PC-3 (cell line): Measurements from ENCODE around the gene OPRL1. TPM values are rescaled to one million over a fixed set of nuclear protein-coding genes. Genes with fewer than 3 reads are reported as not detected.

ENCODE experiments used
- ATAC-seq: fragments of 200-7000 bp; cut with Tn5 transposase; 2 replicates; pipeline ENCODE4 v1.9.1; 2020; ENCODE audit warnings: mild to moderate bottlenecking, moderate library complexity
- BruUV-seq: library from RNA; stranded (reverse); fragments of 400-500 nt; replicated peaks from 2 replicates; lab custom pipeline; 2021; lab: Mats Ljungman, UMichigan
- CTCF ChIA-PET: fragments of 300-600 bp; sonication (Branson Sonifier 250); formaldehyde crosslinking; loops from one replicate; lab custom pipeline; 2022; ENCODE audit warnings: antibody characterized with exemption; lab: Charles Lee
- POLR2A ChIA-PET: fragments of 300-600 bp; sonication (Branson Sonifier 250); formaldehyde crosslinking; loops from one replicate; lab custom pipeline; 2022; ENCODE audit warnings: antibody characterized with exemption; ENCODE audit not compliant: unreplicated experiment; lab: Charles Lee
- DNase-seq: peaks from one replicate; pipeline ENCODE4 v3.0.0-alpha.2; 2015
- H2AFZ ChIP-seq: fragments of 300-600 bp; sonication (generic); 2 replicates; pipeline ENCODE4 v1.6.0; 2016; ENCODE audit warnings: antibody characterized with exemption, low read length
- H3F3A ChIP-seq: fragments of 300-600 bp; sonication (generic); one replicate; pipeline ENCODE4 v1.6.0; 2017; ENCODE audit warnings: antibody characterized with exemption, low read length, control low read depth, mild to moderate bottlenecking; ENCODE audit not compliant: unreplicated experiment
- H3K27ac ChIP-seq: fragments of 300-600 bp; sonication (generic); 2 replicates; pipeline ENCODE4 v1.5.1; 2016; ENCODE audit warnings: mild to moderate bottlenecking, low read length
- H3K27me3 ChIP-seq: fragments of 300-600 bp; sonication (generic); 2 replicates; pipeline ENCODE4 v1.6.1; 2016; ENCODE audit warnings: low read length, mixed read lengths
- H3K36me3 ChIP-seq: fragments of 300-600 bp; sonication (generic); 2 replicates; pipeline ENCODE4 v1.6.1; 2016; ENCODE audit warnings: low read depth, mixed run types, low read length, mixed read lengths
- H3K4me1 ChIP-seq: fragments of 300-600 bp; sonication (generic); 2 replicates; pipeline ENCODE4 v1.5.1; 2016; ENCODE audit warnings: low read length; ENCODE audit not compliant: insufficient read depth
- H3K4me2 ChIP-seq: fragments of 300-600 bp; sonication (generic); 2 replicates; pipeline ENCODE4 v1.6.0; 2016; ENCODE audit warnings: low read length
- H3K4me3 ChIP-seq: fragments of 300-600 bp; sonication (generic); 2 replicates; pipeline ENCODE4 v1.5.1; 2016; ENCODE audit warnings: mild to moderate bottlenecking, low read length, mixed read lengths
- H3K79me2 ChIP-seq: fragments of 300-600 bp; sonication (generic); 2 replicates; pipeline ENCODE4 v1.6.1; 2017; ENCODE audit warnings: low read length, mixed read lengths
- H3K9ac ChIP-seq: fragments of 300-600 bp; sonication (generic); 2 replicates; pipeline ENCODE4 v1.6.0; 2016; ENCODE audit warnings: mild to moderate bottlenecking, low read length
- H3K9me2 ChIP-seq: fragments of 300-600 bp; sonication (generic); replicated peaks from 2 replicates; pipeline ENCODE4 v1.6.1; 2016; ENCODE audit warnings: mixed run types, low read length, mixed read lengths
- H3K9me3 ChIP-seq: fragments of 300-600 bp; sonication (generic); 2 replicates; pipeline ENCODE4 v1.6.1; 2016; ENCODE audit warnings: low read length, mixed read lengths
- H4K20me1 ChIP-seq: fragments of 300-600 bp; sonication (generic); 2 replicates; pipeline ENCODE4 v1.6.1; 2016; ENCODE audit warnings: low read length, mixed read lengths
- EZH2 ChIP-seq: fragments of 300-600 bp; sonication (generic); IDR thresholded peaks from one replicate; pipeline ENCODE4 v1.6.1; 2017; ENCODE audit warnings: antibody characterized with exemption, mild to moderate bottlenecking, low read length; ENCODE audit not compliant: unreplicated experiment
- EZH2phosphoT487 ChIP-seq: fragments of 300-600 bp; sonication (generic); IDR thresholded peaks from 2 replicates; pipeline ENCODE4 v1.6.1; 2018; ENCODE audit warnings: mild to moderate bottlenecking, antibody characterized with exemption, low read length, borderline replicate concordance
- intact Hi-C: fragments of 100-400 bp; cut with micrococcal nuclease; formaldehyde crosslinking; loops from 2 replicates; pipeline ENCODE4 v1.9.0; 2023
- total RNA-seq: library from RNA; depleted of rRNA; stranded (reverse); fragments of >200 nt; gene quantifications from 2 replicates; pipeline ENCODE4 v1.2.3, GENCODE V29; 2014
- TF ChIP-seq, protein P1 (sequence below): fragments of 300-600 bp; sonication (generic); conservative IDR thresholded peaks from 2 replicates; pipeline ENCODE4 v1.5.1; 2017; ENCODE audit warnings: antibody characterized with exemption, low read depth, mild to moderate bottlenecking, low read length

Gene OPRL1
- total RNA-seq, 1 experiment from 2014 or later = 5.6 TPM

DNA sequence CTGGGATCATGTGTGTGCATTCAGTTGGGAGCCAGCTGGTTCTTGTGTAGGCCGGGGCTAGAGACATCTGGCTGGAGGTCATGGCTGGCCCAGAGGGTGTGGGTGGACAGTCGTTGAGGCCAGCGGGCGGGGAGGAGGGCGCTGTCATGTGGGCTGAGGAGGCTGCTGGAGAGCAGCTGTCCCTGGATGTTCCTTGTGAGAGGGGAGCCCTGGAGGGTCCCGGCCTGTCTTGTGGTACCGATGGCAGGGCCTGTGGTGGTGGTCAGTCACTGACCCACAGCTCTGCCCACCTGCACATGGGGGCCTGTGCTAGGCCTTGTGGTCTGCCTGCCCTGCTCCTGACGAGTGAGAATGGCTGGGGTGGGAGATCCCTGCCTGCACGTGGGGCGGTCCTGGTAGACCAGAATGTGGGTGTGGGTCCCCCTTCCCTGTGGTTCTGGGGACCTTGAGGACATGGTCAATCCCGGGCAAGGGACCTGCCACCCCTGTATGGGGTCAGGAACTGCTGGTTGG lies 45.8 kb upstream of the OPRL1 start:
- H4K20me1 ChIP-seq = no peaks in the 10 kb centered on the region
- H3K36me3 ChIP-seq = peaks cover 10% of the 10 kb centered on the region; the same call in 1 of the 2 replicates
- no peaks in the 10 kb centered on the region for H3K79me2 ChIP-seq
- no peak for DNase-seq
- H3K9me3 ChIP-seq = no peaks in the 10 kb centered on the region
- H3K9me2 ChIP-seq = no peaks in the 10 kb centered on the region
- H3F3A ChIP-seq = no peaks in the 10 kb centered on the region
- intact Hi-C loops = no loop called here
- ATAC-seq = no peak
- no peaks in the 10 kb centered on the region for H3K4me1 ChIP-seq
- ChIA-PET CTCF (no interaction called here), POLR2A (no interaction called here)
- no peak overlapping the region for H2AFZ ChIP-seq
- H3K4me2 ChIP-seq = no peak overlapping the region
- H3K27ac ChIP-seq = no peak overlapping the region
- no peak overlapping the region for H3K4me3 ChIP-seq
- no peak overlapping the region for H3K9ac ChIP-seq
- no peaks in the 10 kb centered on the region for H3K27me3 ChIP-seq
- no TSS peak for BruUV-seq
- TF ChIP-seq EZH2phosphoT487 (no peak), EZH2 (no peak)
- TF ChIP-seq, protein P1, sequence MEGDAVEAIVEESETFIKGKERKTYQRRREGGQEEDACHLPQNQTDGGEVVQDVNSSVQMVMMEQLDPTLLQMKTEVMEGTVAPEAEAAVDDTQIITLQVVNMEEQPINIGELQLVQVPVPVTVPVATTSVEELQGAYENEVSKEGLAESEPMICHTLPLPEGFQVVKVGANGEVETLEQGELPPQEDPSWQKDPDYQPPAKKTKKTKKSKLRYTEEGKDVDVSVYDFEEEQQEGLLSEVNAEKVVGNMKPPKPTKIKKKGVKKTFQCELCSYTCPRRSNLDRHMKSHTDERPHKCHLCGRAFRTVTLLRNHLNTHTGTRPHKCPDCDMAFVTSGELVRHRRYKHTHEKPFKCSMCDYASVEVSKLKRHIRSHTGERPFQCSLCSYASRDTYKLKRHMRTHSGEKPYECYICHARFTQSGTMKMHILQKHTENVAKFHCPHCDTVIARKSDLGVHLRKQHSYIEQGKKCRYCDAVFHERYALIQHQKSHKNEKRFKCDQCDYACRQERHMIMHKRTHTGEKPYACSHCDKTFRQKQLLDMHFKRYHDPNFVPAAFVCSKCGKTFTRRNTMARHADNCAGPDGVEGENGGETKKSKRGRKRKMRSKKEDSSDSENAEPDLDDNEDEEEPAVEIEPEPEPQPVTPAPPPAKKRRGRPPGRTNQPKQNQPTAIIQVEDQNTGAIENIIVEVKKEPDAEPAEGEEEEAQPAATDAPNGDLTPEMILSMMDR = no peak

DNA sequence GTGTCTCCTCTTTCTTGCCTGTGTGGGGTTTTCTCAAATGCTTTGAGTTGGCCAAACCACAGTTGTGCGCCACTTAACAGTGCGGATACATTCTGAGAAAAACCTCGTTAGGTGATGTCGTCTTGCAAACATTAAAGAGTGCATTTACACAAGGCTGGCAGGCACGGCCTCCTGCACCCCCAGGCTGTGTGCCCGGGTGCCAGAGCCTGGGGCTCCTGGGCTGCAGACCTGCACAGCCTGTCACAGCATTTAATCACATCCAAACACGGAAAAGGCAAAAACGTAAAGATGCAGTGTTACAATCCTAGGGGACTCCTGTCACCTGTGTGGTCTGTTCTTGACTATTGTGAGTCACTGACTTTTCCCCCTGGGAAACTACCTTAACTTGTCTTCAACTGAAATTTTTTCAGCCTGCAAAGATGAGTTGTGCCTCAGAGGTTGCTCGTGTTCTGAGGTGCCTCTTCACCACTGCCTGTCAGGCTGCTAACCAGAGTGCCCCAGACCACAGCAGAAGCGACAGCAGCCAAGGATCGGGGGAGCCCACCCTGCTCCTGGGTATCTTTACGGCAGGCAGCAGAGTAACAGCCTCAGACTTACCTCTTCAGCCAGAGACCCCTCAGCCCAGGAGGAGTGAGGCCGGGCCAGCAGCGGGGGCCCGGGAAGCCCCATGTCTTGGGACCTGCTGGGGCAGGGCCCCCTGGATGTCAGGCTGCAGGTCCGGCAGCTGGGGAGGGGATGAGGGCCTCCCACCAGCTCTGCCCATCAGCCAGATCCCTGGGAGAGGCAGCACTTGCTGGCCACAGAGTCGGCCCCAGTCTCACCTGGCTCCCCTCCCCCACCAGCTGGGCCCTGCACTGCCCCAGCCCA lies 44.6 kb upstream of the OPRL1 start:
- CTCF ChIA-PET = no interaction called here
- no peaks in the 10 kb centered on the region for H3K9me3 ChIP-seq
- ATAC-seq (no peak), DNase-seq (no peak)
- no peak overlapping the region for H3K27ac ChIP-seq
- TF ChIP-seq, protein P1 = no peak
- TF ChIP-seq EZH2phosphoT487 (no peak), EZH2 (no peak)
- H3F3A ChIP-seq = no peaks in the 10 kb centered on the region
- H4K20me1 ChIP-seq = no peaks in the 10 kb centered on the region
- H2AFZ ChIP-seq = no peak overlapping the region
- no peak overlapping the region for H3K4me3 ChIP-seq
- BruUV-seq = no TSS peak
- H3K4me1 ChIP-seq = no peaks in the 10 kb centered on the region
- no peak overlapping the region for H3K9ac ChIP-seq
- H3K36me3 ChIP-seq = peaks cover 9% of the 10 kb centered on the region; the same call in 1 of the 2 replicates
- no peak overlapping the region for H3K4me2 ChIP-seq
- H3K9me2 ChIP-seq = no peaks in the 10 kb centered on the region
- POLR2A ChIA-PET = no interaction called here
- H3K27me3 ChIP-seq = no peaks in the 10 kb centered on the region
- H3K79me2 ChIP-seq = no peaks in the 10 kb centered on the region
- intact Hi-C loops = no loop called here

DNA sequence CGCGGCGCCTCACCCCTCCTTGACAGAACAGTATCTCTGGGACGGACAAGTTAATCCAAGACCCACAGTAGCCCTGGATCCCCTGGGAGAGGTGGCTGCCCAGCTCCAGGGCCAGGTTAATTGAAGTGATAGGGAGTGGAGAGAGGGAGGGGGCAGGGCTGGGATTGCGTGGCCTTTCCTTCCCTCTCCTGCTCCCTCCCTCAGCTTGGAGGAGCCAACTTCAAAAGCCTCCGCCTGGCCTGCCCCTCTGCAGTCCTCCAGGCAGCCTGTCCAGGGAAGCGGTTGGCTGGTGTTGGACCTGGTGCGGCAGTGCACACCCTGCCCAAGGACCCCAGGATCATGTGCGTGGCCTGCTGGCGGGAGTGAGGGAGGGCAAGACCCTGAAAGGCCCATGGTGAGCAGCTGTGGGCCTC lies 43.9 kb upstream of the OPRL1 start, which contains the start of gene C20orf204:
C20orf204 (plus strand) TSS at position 250 of the 413 bp plus-strand sequence; CDS start at position 392, 142 bp downstream.
- no peak for ATAC-seq
- POLR2A ChIA-PET = no interaction called here

More for the DNA sequence above, 43.9 kb upstream of the OPRL1 start, which contains the start of gene C20orf204:
- TF ChIP-seq, protein P1 = no peak
- TF ChIP-seq EZH2phosphoT487 = no peak
- TF ChIP-seq EZH2 = no peak
- Histone ChIP-seq H3K36me3 (peaks cover 3% of the 10 kb centered on the region; the same call in 1 of the 2 replicates), H3K9me3 (no peaks in the 10 kb centered on the region), H3F3A (no peaks in the 10 kb centered on the region), H2AFZ (no peak within 1 kb of the TSS), H3K27me3 (no peaks in the 10 kb centered on the region), H3K4me3 (no peak within 1 kb of the TSS), H3K4me2 (no peak within 1 kb of the TSS), H4K20me1 (no peaks in the 10 kb centered on the region), H3K9me2 (no peaks in the 10 kb centered on the region), H3K9ac (no peak within 1 kb of the TSS), H3K4me1 (no peaks in the 10 kb centered on the region), H3K79me2 (no peaks in the 10 kb centered on the region), H3K27ac (no peak within 1 kb of the TSS)
- CTCF ChIA-PET = no interaction called here
- intact Hi-C loops = no loop called here
- BruUV-seq = no TSS peak
- no peak for DNase-seq
